Neural cell (in vitro differentiated cells): ENCODE data around the gene OR2AT4.

ENCODE experiments used
- RAD21 ChIP-seq: fragments of 450-650 bp; conservative IDR thresholded peaks from 2 replicates; pipeline ENCODE4 v1.6.1; 2014; ENCODE audit warnings: antibody characterized with exemption, mild to moderate bottlenecking, moderate library complexity
- TF ChIP-seq, protein P1 (sequence below): fragments of 450-650 bp; IDR thresholded peaks from 2 replicates; pipeline ENCODE4 v1.5.1; 2014; ENCODE audit warnings: antibody characterized with exemption, mild to moderate bottlenecking, moderate library complexity; ENCODE audit not compliant: poor library complexity, severe bottlenecking

DNA sequence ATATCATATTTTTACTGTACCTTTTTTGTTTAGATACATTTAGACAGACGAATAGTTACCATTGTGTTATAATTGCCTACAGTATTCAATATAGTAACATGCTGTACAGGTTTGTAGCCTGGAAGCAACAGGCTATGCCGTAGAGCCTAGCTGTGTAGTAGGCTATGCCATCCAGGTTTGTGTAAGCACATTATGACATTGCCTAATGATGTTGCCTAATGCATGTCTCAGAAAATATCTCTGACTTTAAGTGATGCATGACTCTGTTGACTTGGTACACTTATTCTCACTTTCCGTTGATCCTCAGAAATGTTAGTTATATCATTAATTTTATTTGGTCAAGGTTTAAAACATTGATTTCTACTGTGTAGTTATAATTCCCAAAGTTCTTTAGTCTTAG, 39.9 kb downstream of the OR2AT4 start:
- TF ChIP-seq, protein P1, sequence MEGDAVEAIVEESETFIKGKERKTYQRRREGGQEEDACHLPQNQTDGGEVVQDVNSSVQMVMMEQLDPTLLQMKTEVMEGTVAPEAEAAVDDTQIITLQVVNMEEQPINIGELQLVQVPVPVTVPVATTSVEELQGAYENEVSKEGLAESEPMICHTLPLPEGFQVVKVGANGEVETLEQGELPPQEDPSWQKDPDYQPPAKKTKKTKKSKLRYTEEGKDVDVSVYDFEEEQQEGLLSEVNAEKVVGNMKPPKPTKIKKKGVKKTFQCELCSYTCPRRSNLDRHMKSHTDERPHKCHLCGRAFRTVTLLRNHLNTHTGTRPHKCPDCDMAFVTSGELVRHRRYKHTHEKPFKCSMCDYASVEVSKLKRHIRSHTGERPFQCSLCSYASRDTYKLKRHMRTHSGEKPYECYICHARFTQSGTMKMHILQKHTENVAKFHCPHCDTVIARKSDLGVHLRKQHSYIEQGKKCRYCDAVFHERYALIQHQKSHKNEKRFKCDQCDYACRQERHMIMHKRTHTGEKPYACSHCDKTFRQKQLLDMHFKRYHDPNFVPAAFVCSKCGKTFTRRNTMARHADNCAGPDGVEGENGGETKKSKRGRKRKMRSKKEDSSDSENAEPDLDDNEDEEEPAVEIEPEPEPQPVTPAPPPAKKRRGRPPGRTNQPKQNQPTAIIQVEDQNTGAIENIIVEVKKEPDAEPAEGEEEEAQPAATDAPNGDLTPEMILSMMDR, result no peak
- no peak for TF ChIP-seq RAD21
